NCI-H2227 treated with DMSO at 0.1 percent for 48 hours (cell line): ENCODE results near the gene SRMS.
"Not testable (repeated sequence)": the region's sequence is repeated elsewhere in the genome, so short reads cannot be mapped to it uniquely, and the experiment has no call there.

Experiments
- DNase-seq: peaks from one replicate; lab custom pipeline; 2025; lab: John Stamatoyannopoulos, UW

Gene SRMS

DNA sequence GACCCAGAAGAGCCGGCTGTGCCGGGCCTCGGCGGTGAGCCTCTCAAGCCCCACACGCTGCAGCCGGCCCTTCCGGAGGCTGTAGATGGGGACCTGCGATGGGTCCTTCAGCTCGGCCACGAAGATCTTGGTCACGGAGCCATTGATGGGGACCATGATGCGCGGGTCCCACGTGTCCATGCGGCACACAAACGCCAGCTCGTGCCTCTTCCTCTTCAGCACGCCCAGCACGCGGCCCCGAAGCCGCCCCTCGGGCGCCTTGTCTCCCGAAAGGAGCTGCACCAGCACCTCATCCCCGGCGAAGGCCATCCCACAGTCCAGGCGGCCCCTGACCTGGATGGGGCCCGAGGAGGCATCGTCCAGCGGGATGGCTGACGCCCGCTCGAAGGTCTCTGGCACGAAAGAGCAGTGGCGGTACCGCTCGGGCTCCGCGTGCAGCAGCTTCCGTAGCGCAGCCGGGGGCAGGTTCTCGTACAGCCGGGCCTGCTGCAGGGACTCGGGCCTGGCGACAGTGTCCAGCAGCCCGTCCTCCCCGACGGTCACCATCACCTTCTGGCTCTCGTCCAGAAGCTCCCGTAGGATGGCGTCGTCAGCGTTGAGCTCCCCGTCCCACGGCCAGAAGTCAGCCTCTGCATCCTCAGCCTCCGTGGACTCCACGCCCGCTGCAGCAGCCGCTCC lies 17.6 kb upstream of the SRMS start:
- no peak for DNase-seq

GRCh38 chr20:63564036-63564810 lies 16.7 kb upstream of the SRMS start:
- no peak for DNase-seq

GRCh38 chr20:63563225-63563935 lies 15.8 kb upstream of the SRMS start:
- no peak for DNase-seq

- DNase-seq: no peak
Observed at GRCh38 chr20:63562461-63563224, 15.1 kb upstream of the SRMS start.

DNA sequence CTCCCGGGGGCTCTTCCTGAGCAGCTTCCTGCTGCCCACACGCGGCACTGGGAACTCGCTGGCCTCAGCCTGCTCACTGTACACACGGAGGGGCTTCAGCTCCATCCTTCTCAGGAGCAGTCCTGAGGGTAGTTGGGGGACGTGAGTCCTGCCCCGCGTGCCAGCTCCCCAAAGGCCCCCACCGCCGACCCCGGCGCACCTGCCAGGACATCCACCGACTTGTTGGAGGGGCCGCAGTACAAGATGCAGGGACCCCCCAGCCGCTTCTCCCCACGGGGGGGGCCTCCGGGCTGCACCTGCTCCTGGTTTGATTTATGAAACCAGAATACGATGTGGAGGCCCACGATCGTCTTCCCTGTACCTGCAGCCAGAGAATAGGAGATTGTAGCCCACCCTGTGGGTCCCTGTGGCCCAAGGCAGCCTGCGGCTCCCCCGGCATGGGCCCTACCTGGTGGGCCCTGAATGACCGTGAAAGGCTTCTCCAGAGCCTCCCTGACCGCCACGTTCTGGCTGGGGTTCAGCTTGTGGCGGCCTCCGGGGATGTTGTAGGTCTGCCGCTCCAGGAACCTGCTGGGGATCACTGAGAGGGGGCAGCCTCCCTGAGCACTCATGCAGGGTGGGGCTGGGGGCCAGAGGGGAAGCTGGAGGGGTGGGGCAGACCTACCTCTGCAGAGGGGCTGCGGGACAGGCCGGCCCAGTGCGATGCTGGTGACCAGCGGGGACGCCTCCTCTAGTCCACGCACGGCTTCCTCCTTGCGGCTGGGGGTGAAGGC lies 14.3 kb upstream of the SRMS start:
- no peak for DNase-seq

GRCh38 chr20:63560856-63561609 lies 13.5 kb upstream of the SRMS start:
- DNase-seq: no peak

- DNase-seq: no peak
Observed at GRCh38 chr20:63560333-63560805, 12.8 kb upstream of the SRMS start.

- DNase-seq: not testable (repeated sequence)
Observed at GRCh38 chr20:63559485-63560332, 12.2 kb upstream of the SRMS start.

GRCh38 chr20:63558804-63559484 lies 11.4 kb upstream of the SRMS start:
- DNase-seq: no peak

- DNase-seq: no peak
Observed at GRCh38 chr20:63557481-63557891, 9.9 kb upstream of the SRMS start.

DNA sequence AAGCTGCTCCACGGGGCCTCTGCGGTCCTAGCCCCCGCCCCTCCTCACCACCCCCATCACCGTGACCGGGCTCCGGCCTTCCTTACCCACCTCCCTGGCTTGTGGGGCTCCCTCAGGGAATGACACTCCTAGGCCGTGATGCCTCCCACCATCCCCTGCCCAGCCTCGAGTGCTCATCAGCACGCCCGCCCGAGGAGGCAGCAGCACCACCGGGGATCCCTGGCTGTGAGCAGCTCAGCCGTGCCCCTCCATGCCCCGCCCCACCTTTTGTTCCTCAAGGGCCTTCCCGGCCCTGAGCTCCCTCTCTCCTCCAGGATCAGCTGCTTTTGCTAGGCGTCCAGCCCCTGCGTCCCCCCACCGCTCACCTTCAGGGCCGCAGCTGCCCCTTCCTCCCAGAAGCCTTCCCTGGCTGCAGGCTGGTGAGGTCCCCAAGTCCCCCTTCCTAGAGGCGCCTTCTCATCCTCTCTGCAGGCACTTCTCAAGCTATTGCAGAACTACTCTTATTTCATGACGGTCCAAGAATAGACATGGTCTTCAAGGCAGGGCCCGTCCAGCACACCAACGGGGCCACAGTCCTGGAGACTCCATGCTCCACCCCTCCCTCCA lies 9.4 kb upstream of the SRMS start:
- no peak for DNase-seq

- no peak for DNase-seq
Observed at GRCh38 chr20:63555661-63556381, 8.3 kb upstream of the SRMS start.

DNA sequence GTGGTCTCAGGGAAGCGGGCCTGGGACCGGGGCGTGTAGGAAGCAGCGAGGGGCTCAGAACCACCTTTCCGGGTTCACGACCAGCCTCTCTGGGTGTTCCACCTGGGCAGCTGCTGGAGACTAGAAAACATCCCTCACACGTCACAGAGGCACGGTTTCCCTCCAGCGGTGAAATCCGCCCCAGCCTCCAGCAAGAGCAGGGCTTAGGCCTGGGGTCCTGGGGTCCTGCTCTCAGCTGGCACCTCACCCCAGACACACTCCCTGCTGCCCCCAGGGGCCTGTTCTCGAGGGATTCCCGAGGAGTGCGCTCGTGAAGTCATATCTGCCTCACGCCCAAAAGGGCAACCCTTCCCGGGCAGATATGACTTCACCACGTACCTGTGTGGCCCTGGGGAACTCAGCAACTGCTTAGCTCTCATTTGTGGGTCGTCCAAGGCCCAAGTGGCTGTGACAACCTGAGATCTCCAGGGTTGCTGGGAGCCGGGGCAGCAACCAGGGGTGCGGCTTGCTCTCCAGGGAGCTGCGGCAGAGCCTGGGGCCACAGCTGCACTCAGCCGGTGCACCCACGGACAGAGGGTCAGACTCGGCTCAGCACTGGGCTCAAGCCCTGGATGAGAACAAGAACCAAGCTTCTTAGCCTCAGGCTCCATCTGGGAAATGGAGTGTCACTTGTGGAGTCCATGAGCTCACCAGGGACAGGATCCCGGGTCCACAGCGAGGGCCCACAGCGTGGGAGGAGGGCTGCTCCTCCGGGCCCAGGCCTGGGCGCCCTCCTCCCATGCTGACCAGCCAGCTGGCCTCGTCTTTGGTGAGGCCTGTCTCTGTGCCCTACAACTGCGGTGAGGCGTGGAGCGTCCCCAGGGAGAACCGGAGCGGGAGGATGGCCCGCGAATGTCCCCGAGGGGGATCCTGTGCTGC lies 7.1 kb upstream of the SRMS start:
- DNase-seq: no peak

- no peak for DNase-seq
Observed at GRCh38 chr20:63553933-63554290, 6.4 kb upstream of the SRMS start, which contains the start of gene FNDC11. TSS of gene FNDC11 (plus strand) at chr20:63554159. CDS start at chr20:63555664, 1,505 bp downstream.

GRCh38 chr20:63553251-63553932 lies 5.8 kb upstream of the SRMS start:
- DNase-seq: peak; percentile 83
